Stimulated activated CD8-positive, alpha-beta memory T cell treated with anti-CD3 and anti-CD28 coated beads, Interleukin-2, amount 100 ng/mL, for 1 hour (primary cell): ENCODE measurements around the gene GPR143.
A peak's percentile ranks its signal among the peaks of the same experiment; 100 is the strongest.
"Not testable (repeated sequence)": the region's sequence is repeated elsewhere in the genome, so short reads cannot be mapped to it uniquely, and the experiment has no call there.

Experiments
- DNase-seq, 2 donors: peaks; one replicate each; pipeline ENCODE4 v3.0.0-alpha.2; 2020; ENCODE audit warnings: low read depth in 2 of 2

The GPR143 gene

DNA sequence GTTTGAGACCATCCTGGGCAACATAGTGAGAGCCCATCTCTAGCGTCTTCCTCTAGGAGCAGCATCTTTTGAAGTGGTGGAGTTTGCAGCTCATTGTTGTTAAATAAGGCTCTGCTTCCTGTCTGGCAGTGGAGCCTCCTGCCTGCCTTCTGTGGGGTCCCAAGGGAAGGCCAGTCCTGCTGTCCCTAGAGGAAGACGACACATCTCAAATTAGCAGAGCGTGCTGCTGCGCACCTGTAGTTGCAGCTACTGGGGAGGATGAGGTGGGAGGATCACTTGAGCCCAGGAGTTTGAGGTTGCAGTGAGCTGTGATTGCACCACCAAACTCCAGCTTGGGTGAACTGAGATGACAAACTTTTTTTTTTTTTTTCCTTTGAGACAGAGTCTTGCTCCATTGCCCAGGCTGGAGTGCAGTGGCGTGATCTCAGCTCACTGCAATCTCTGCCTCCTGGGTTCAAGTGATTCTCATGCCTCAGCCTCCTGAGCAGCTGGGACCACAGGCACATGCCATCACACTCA is 2.7 kb upstream of the GPR143 start:
- not testable (repeated sequence) for DNase-seq

DNA sequence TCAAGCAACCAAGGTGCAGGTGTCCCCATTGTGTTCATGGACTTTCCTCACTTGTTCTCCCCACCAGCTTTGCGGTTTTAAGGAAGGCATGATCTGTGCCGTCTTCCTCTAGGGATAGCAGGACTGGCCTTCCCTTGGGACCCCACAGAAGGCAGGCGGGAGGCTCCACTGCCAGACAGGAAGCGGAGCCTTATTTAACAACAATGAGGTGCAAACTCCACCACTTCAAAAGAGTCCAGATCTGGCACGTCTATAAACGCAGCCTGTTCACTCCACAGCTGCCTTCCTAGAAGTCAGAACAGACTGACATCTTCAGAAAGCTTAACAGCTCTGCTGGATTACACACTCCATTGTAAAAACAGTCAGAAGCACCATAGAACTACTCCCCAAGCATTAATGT is 1.7 kb upstream of the GPR143 start:
- no peak for DNase-seq

- DNase-seq: no peak
These were observed 443 bp downstream of the GPR143 start for GRCh38 chrX:9765072-9765736.

GRCh38 chrX:9759337-9759736 is 6.3 kb downstream of the GPR143 start:
- no peak for DNase-seq

DNA sequence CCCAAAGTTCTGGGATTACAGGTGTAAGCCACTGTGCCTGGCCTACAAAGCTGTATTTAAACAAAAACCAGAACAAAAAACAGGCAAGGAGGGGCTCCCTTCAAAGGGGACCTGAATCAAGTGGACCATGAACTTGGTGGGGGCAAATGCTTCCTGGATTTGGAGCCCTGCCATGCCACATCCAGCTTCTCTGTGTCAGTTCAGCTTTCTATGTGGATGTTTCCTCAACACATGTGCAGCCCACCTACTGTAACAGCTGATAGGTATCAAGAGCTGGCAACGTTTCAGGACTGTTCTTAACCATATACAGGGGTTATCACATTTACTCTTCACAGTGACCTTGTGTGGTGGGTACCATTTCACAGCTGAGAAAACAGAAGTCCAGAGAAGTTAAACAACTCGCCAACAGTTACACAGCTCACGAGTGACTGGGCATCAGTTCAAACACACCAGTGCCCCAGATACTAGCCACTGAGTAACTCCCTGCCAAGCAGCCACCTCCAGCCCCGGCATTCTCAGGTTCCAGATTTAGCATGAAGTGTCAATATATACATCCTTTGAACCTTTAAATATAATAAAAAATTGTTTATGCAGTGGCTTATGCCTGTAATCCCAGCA is 7.5 kb downstream of the GPR143 start:
- no peak for DNase-seq

DNA sequence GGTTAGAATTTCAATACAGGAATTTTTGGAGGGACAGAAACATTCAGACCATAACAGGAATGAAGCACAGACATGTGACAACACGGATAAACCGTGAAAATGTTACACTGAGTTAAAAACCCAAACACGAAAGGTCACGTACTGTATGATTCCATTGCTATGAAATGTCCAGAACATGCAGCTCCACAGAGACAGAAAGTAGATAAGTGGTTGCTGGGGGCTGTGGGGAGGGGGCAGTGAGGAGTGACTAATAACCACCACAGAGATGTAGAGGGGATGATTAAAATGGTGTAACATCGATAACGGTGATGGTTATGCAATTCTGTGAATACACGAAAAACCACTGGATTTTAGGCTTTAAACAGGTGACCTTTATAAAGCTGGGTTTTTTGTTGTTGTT is 8.3 kb downstream of the GPR143 start:
- no peak for DNase-seq

DNA sequence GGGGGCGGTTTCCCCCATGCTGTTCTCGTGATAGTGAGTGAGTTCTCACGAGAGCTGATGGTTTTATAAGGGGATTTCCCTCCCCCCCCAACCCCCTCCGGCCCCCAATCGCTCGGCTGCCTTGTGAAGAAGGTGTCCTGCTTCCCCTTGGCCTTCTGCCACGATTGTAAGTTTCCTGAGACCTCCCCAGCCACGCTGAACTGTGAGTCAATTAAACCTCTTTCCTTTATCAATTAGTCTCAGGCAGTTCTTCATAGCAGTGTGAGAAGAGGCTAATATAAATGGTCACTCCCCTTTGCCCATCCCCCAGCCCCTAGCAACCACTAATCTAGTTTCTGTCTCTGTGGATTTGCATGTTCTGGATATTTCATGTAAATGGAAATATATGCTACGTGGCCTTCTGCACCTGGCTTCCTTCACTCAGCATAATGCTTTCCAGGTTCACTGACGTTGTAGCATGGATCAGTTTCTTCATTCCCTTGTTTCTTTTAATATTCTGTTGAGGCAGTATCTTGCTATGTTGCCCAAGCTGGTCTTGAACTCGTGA is 16.4 kb downstream of the GPR143 start:
- DNase-seq: no peak

- no peak for DNase-seq
These were observed 18.0 kb downstream of the GPR143 start for GRCh38 chrX:9747644-9748043.

DNA sequence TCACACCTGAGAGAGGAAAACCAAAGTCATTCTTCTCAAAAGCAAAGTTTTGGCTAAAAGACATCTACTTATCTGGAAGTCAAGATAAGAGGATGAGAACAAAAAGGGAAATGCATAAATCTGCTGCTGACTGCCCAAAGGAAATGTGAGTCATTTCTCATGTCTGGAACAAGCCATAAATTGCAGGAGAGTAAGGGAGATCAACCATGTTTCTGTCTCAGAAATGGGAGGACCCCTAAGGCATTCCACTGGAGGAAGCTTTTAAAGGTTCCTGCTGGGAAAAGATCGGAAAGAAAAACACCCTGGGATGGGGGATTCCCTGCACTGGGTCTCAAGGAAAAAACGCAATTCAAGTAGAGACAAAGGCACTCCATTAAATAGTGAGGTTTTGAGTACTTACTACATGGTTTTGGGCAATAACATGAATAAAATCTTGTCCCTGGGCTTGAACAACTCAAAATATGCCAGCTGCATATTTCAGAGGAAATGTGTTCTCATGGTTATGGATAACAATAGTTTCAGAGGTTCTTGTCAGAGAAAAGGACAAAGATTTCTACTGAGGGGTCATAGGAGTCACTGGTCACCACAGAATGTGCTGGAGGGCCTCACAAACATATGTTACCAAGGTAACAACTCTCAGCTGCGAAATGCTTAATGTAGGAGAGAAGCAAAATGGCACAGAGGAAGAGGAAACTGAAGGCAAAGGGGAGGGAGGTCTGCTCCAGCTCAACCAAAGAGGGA is 19.3 kb downstream of the GPR143 start:
- DNase-seq: no peak

- DNase-seq: no peak
These were observed 20.1 kb downstream of the GPR143 start for GRCh38 chrX:9745417-9746115.

DNA sequence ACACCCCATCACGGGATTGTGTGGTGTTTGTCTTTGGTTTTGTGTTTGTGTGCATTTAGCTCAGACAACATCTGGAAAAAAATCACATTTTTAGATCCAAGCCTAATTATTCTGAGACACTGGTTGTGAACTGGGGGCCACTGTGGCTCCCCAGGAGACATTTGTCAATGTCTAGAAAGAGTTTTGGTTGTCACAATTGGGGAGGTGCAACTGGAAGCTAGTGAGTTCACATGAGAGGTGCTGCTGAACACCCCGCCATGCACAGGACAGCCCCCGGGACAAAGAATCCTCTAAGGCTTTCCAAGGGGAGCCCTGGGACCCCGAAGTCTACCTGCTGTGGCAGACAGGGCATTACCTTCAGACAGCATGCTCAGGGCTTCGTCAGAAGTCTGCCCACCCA is 26.5 kb downstream of the GPR143 start:
- DNase-seq: no peak

GRCh38 chrX:9738151-9738550 is 27.5 kb downstream of the GPR143 start:
- no peak for DNase-seq

GRCh38 chrX:9737363-9737762 is 28.3 kb downstream of the GPR143 start:
- no peak for DNase-seq

DNA sequence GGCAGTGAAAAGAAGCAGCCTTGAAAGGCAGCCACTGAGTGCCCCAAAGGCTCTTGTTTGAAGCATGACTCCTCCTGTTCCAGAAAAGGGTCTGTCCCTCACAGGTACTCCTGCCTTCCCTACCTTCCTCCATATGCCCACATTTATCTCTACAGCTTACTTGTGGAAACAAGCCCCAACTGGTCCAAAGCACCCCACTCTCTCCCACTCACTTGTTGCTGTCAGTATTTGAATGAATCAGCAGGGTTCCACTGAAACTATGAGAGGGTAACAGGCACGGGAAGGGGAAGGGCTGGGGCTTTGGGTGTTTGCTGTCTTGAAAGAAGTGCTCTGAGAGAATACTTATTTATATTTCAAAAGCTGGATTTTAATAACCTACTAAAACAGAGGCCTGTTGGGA is 34.9 kb downstream of the GPR143 start:
- no peak for DNase-seq

- no peak for DNase-seq
These were observed 35.6 kb downstream of the GPR143 start for GRCh38 chrX:9730078-9730477.

GRCh38 chrX:9729171-9729885 is 36.3 kb downstream of the GPR143 start:
- no peak for DNase-seq

DNA sequence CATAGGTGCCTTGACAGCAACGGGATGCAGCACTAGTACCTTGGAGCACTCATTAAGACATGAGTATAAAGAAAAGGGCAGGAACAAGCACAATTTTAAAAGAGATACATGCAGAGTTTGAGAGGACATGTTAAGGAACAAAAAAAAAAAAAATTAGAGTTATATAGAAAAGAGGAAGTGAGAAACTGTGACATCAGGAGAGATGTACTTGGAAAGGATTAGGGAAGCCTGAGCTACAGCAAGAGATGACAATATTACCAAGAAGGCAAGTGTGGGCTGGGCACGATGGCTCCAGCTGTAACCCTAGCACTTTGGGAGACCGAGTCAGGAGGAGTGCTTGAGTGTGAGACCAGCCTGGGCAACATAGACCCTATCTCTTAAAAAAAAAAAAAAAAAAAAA is 37.4 kb downstream of the GPR143 start:
- no peak for DNase-seq

DNA sequence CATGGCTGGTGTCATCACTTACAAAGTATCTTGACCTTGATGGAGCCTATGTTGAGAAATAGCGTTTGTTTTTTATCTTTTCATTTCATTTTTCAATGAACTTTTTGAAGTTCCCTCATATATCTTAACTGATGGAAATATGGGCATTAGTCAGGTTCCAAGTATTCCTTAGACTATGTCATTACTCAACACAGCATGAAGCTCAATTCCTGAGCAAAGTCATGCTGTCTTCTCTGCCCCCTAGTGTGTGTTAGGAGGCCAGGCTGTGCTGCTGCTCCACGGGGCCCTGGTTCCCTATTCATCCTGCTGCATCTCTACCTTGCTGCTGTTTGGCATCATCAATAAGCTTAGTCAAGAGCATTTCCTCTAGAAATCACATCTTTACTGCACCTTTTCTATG is 40.9 kb downstream of the GPR143 start:
- DNase-seq: no peak

DNA sequence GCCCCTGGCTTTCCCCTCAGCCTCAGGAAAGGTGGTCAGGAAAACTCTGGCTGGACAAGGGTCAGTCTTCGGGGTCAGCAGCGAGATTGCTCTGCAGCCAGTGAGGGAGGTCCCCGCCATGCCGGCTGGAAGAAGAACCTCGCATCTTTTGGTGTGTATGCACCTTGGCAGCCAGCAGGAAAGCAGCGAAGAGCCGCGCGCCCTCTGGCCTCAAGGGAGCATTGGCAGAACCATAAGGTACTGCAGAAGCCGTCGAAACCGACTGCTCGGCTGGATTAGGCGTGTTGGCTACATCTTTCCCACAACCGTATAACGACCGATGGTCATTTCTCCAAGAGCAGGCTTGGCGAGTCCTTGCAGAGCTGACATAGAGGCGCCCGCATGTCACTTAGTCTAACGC is 48.3 kb downstream of the GPR143 start:
- DNase-seq: no peak

DNA sequence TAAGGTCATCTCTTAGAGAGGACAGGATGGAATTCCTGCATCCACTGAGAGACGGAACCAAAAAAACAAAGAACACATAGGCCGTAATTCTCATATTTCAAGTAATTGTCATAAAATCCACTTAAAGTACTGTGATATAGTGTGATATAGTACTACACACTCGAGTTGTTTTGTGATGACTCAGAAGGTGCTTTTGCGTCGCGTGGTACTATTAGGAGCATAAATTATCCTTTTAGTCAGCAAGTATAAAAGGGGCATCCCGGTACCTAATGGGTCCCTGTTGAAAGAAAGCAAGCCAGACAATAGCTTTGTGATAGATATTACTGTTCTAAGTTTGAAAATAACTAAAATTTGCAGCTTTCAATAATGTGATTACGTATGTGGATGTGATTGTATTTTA is 55.3 kb downstream of the GPR143 start:
- DNase-seq: no peak

DNA sequence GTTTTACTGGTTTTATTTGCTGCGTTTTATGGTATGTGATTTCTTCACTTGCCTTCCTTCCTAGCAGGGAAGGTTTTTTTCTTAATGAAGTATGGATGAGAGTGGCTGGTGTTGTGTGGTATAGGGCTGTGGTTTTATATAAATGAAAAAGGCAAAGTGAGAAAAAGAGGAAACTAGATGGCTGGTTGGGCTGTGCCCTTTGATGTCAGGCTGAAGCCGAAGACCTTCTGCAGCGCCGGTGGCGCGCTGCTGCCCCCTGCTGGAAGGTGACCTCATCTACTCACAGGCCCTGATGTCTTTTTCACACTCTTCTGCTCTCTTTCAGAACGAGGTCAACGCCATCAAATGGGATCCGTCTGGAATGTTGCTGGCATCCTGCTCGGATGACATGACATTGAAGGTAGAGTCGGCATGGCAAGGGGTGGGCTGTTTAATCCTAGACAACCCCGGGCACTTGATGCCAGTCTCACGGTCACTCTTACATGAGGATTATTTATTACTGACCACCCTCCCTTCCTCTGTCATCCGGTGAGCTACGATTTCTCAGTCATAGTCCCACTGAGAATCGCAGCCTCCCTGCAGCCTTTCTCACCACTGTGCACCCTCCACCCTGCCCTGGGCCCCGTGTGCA is 56.6 kb downstream of the GPR143 start:
- peak; percentile 60 for DNase-seq
